Measurements from ENCODE around the gene AGAP5.

Gene AGAP5

DNA sequence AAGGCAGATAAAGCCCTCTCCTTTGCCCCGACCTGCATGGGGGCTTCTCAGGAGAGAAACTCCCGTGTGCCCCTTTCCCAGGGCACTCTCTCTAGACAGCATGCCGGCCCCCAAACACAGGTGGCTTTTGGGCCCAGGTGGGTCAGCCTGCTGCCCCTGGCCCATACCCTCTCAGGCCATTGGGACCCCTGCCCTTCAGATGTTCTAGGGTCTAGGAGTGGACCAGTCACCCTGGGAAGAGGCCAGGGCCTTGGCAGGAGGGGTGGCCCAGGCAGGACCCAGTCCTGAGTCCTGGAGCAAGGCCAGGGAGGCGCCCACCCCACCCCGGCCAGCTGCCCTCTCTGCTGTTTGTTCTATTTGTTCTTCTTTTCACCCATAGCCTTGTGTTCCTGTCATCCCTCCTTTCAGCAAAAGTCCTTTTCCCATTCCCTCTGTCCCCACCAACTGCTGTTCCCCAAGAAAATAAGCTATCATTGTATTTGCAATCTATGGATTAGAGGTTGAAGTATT lies 36.9 kb upstream of the AGAP5 start:
- H3K27ac ChIP-seq, result no peak overlapping the region
- H3K4me3 ChIP-seq (ENCODE audit: low read depth in 1 of 2, low read length in 1 of 2), result no peak overlapping the region
- H3K36me3 ChIP-seq, result peaks cover 20% of the 10 kb centered on the region
- TF ChIP-seq, protein P1, sequence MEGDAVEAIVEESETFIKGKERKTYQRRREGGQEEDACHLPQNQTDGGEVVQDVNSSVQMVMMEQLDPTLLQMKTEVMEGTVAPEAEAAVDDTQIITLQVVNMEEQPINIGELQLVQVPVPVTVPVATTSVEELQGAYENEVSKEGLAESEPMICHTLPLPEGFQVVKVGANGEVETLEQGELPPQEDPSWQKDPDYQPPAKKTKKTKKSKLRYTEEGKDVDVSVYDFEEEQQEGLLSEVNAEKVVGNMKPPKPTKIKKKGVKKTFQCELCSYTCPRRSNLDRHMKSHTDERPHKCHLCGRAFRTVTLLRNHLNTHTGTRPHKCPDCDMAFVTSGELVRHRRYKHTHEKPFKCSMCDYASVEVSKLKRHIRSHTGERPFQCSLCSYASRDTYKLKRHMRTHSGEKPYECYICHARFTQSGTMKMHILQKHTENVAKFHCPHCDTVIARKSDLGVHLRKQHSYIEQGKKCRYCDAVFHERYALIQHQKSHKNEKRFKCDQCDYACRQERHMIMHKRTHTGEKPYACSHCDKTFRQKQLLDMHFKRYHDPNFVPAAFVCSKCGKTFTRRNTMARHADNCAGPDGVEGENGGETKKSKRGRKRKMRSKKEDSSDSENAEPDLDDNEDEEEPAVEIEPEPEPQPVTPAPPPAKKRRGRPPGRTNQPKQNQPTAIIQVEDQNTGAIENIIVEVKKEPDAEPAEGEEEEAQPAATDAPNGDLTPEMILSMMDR (IDR thresholded peaks at IDR 0.05), result no peak
- no peaks in the 10 kb centered on the region for H3K9me3 ChIP-seq
- no peaks in the 10 kb centered on the region for H3K27me3 ChIP-seq
- peaks cover 9 to 10% of the 10 kb centered on the region in 2 experiments for H3K4me1 ChIP-seq (ENCODE audit: control insufficient read depth in 1 of 2, insufficient read depth in 1 of 2, low read depth in 1 of 2, low read length in 1 of 2)

DNA sequence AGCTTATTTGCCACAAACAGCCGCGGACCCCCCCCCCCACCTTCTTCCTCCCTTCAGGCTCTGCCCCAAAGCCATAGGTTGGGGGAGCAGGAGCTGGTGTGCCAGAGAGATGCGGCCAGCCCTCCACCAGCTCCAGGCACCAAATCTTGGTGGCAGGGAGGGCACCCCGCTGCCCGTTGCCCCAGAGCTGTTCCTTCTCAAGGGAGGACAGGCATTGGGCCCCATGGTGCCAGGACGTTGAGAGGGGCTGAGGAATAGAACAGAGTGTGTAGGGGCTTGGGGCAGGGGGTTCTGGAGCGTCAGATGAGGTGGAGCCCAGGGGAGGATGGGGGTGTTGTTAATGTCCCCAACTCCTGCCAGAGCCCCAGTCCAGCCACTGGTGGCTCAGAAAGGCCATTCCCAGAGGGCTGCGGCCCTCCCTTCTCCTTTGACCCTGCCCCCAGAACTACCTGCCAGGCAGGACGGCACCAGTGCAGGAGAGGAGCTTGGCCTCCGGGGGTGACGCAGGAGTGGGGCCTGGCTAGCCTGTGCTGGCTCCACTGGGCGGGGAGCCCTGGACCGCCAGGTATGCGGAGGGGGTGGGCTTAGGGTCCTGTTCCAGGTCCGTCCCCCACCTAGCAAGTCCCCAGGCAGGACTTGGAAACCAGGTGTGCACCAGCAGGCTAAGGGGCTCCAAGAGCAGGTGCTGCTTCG lies 36.3 kb upstream of the AGAP5 start:
- Histone ChIP-seq H3K27ac (no peak overlapping the region), H3K27me3 (no peaks in the 10 kb centered on the region), H3K4me3 (ENCODE audit: low read depth in 1 of 2, low read length in 1 of 2) (no peak overlapping the region), H3K9me3 (no peaks in the 10 kb centered on the region), H3K36me3 (peaks cover 20% of the 10 kb centered on the region), H3K4me1 (ENCODE audit: control insufficient read depth in 1 of 2, insufficient read depth in 1 of 2, low read depth in 1 of 2, low read length in 1 of 2) (peaks cover 13 to 16% of the 10 kb centered on the region in 2 experiments)
- TF ChIP-seq, protein P1 (IDR thresholded peaks at IDR 0.05), result no peak

DNA sequence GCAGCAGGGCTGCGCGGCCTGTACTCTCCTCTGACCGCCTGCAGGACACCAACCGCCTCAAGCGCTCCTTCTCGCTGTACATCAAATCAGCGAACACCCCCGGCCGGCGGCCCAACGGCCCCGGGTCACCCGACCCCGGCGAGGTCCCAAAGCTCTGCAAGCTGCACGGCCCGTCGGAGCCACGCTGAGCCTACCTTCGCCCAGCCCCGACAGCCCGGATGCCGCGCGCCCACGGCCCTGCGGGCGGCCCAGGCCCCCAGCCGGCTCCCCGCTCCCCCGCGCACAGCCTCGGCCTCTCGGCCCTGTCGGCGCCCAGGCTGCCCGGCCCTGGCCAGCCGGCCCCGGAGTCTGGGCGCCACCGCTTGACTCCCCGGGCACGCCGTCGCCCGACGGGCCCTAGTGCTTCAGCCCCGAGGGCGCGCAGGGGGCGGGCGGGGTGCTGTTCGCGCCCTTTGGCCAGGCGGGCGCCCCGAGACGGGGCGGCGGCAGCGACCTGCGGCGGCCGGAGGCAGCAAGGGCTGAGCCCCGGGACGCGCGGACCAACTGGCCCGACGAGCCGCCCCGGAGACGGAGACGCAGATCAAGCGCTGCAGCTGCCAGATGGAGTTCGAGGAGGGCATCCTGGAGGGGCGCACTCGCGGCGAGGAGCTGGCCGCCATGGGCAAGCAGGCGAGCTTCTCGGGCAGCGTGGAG lies 35.2 kb upstream of the AGAP5 start:
- Histone ChIP-seq H3K27me3 (no peaks in the 10 kb centered on the region), H3K4me1 (ENCODE audit: control insufficient read depth in 1 of 2, insufficient read depth in 1 of 2, low read depth in 1 of 2, low read length in 1 of 2) (peaks cover 13 to 16% of the 10 kb centered on the region in 2 experiments), H3K27ac (no peak overlapping the region), H3K9me3 (no peaks in the 10 kb centered on the region), H3K4me3 (ENCODE audit: low read depth in 1 of 2, low read length in 1 of 2) (no peak overlapping the region), H3K36me3 (peaks cover 20% of the 10 kb centered on the region)
- TF ChIP-seq, protein P1 (IDR thresholded peaks at IDR 0.05), result no peak

DNA sequence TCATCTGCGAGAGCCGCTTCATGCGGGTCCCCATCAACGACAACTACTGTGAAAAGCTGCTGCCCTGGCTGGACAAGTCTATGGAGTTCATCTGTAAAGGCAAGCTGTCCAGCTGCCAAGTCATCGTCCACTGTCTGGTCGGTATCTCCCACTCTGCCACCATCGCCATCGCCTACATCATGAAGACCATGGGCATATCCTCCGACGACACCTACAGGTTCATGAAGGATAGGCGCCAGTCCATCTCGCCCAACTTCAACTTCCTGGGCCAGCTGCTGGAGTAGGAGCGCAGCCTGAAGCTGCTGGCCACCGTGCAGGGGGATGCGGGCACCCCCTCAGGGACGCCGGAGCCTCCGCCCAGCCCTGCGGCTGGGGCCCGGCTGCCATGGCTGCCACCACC lies 34.5 kb upstream of the AGAP5 start:
- Histone ChIP-seq H3K36me3 (peaks cover 24% of the 10 kb centered on the region), H3K27ac (no peak overlapping the region), H3K4me1 (ENCODE audit: control insufficient read depth in 1 of 2, insufficient read depth in 1 of 2, low read depth in 1 of 2, low read length in 1 of 2) (peaks cover 13 to 16% of the 10 kb centered on the region in 2 experiments), H3K9me3 (no peaks in the 10 kb centered on the region), H3K4me3 (ENCODE audit: low read depth in 1 of 2, low read length in 1 of 2) (no peak overlapping the region), H3K27me3 (no peaks in the 10 kb centered on the region)
- TF ChIP-seq, protein P1 (IDR thresholded peaks at IDR 0.05), result no peak

DNA sequence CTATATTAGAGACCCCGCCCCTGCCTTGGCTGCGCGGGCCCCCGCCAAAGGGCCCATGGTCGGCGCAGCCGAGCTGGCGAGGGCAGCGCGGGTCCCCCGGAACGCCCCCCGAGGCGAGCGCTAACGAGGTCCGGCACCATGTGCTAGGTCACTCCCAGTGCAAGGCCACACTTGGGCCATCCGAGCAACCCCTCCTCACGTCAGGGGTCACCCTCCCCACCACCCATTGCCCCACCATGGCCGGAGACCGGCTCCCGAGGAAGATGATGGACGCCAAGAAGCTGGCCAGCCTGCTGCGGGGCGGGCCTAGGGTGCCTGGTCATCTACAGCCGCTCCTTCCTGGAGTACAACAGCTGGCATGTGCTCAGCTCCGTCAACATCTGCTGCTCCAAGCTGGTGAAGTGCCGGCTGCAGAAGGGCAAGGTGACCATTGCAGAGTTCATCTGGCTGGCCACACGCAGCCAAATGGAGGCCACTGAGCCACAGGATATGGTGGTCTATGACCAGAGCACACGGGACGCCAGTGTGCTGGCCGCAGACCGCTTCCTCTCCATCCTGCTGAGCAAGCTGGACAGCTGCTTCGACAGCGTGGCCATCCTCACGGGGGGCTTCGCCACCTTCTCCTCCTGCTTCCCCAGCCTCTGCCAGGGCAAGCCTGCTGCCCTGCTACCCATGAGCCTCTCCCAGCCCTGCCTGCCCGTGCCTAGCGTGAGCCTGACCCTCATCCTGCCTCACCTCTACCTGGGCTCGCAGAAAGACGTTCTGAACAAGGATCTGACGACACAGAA lies 33.9 kb upstream of the AGAP5 start:
- TF ChIP-seq, protein P1 (IDR thresholded peaks at IDR 0.05), result no peak
- peaks cover 30% of the 10 kb centered on the region for H3K36me3 ChIP-seq
- H3K9me3 ChIP-seq, result no peaks in the 10 kb centered on the region
- no peaks in the 10 kb centered on the region for H3K27me3 ChIP-seq
- no peak overlapping the region for H3K27ac ChIP-seq
- peaks cover 13 to 16% of the 10 kb centered on the region in 2 experiments for H3K4me1 ChIP-seq (ENCODE audit: control insufficient read depth in 1 of 2, insufficient read depth in 1 of 2, low read depth in 1 of 2, low read length in 1 of 2)
- H3K4me3 ChIP-seq (ENCODE audit: low read depth in 1 of 2, low read length in 1 of 2), result no peak overlapping the region
